ENCODE data around the gene TRIO. TPM values are rescaled to one million over a fixed set of nuclear protein-coding genes. Genes with fewer than 3 reads are reported as not detected.

The TRIO gene
- total RNA-seq, 1 donor from 2014 or later: 148 TPM

DNA sequence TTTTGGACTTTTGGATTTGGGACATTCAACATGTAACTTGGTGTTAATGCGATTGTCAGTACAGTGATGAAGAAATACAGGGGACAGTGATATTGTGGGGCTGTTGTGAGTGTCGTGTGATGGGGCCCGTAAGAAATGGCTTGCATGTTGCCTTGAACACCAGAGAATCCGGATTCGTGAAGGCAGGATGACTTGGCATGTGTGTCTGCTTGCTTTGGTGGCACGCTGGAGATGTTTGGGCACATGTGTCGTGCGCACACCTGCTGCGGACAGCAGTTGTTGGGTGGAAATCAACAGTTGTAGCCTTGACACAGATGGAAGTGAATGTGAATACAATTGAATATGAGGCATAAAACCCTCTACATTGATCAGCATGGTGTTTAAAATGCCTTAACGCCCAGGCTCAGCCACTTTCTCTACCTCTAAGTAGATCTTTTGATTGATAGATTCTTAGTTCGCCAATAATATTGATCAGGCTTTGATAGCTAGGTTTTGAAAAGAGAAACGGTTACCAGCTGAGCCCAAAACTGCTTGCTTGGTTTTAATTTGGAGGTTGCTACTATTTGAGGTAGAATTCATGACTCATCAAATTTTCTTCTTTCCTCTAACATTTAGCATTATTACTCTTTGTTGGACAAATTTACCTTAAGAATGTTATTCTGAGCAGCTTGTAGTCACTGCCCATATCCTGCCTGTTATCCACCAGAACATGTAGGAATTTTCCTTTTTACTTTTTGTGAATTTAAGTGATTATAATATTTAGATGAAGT lies 94.4 kb downstream of the TRIO start:
- DNase-seq: no peak
- Histone ChIP-seq H3K27me3 (no peaks in the 10 kb centered on the region), H3K36me3 (no peaks in the 10 kb centered on the region), H3K27ac (no peak overlapping the region), H3K9me3 (no peaks in the 10 kb centered on the region), H3K4me1 (peaks cover 6% of the 10 kb centered on the region), H3K4me3 (no peak overlapping the region)
- ATAC-seq: no peak
- intact Hi-C loops (cut with DNase I): no loop called here
- TF ChIP-seq CTCF (IDR thresholded peaks at IDR 0.05): no peak

DNA sequence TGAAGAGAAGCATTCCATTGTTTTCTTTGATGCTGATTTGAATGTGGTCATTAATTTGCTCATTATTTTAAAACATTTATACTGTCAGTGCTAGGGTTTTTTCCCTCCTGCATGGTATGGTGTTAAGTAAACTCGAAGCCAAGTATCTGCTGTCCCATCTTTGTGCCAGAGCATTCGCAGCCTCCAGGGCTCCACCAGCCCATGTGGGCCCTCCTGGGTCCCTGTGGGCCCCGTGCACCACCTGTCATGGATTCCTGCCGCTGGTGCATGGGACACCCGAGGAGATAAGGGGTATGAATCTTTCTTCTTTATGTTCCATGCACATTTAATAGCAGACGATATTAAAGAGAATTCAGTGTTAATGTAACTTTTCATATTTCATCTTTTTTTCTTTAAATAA lies 95.1 kb downstream of the TRIO start:
- Histone ChIP-seq H3K36me3 (no peaks in the 10 kb centered on the region), H3K9me3 (no peaks in the 10 kb centered on the region), H3K27me3 (no peaks in the 10 kb centered on the region), H3K27ac (no peak overlapping the region), H3K4me1 (peaks cover 6% of the 10 kb centered on the region), H3K4me3 (no peak overlapping the region)
- no peak for TF ChIP-seq CTCF (IDR thresholded peaks at IDR 0.05)
- no peak for ATAC-seq
- intact Hi-C loops (cut with DNase I): no loop called here
- DNase-seq: no peak

- DNase-seq (no peak), ATAC-seq (no peak)
- no peaks in the 10 kb centered on the region for H3K27me3 ChIP-seq
- H3K9me3 ChIP-seq: no peaks in the 10 kb centered on the region
- no peak overlapping the region for H3K27ac ChIP-seq
- no peak for TF ChIP-seq CTCF (IDR thresholded peaks at IDR 0.05)
- no peaks in the 10 kb centered on the region for H3K36me3 ChIP-seq
- intact Hi-C loops (cut with DNase I): no loop called here
- peaks cover 6% of the 10 kb centered on the region for H3K4me1 ChIP-seq
- H3K4me3 ChIP-seq: no peak overlapping the region
These were observed 96.3 kb downstream of the TRIO start for GRCh38 chr5:14239404-14239803.

DNA sequence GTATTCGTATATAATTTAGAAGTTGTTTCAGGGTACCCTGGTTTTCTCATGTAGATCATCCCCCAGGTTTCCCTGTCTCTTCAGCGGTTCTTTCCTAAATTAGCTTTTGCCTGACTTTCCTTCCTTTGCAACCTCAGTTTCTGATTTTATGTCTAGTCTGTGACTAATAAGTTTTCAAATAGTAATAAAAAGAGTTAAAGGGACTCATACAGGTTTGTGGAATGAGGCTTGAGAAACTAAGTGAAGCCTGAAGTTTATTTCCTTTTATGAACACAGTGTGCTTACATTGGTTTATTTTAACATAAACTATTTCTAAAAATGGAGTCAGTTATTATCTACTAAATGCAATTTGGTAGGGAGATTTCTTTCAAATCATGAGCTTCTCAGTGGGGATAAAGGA lies 96.8 kb downstream of the TRIO start:
- Histone ChIP-seq H3K9me3 (no peaks in the 10 kb centered on the region), H3K36me3 (no peaks in the 10 kb centered on the region), H3K4me3 (no peak overlapping the region), H3K27ac (no peak overlapping the region), H3K27me3 (no peaks in the 10 kb centered on the region), H3K4me1 (peaks cover 6% of the 10 kb centered on the region)
- intact Hi-C loops (cut with DNase I): loop anchor here (10.0 kb wide), 1 partner anchor 95 kb away; the partner anchor contains the start of gene TRIO
- DNase-seq (no peak), ATAC-seq (no peak)
- TF ChIP-seq CTCF (IDR thresholded peaks at IDR 0.05): no peak

DNA sequence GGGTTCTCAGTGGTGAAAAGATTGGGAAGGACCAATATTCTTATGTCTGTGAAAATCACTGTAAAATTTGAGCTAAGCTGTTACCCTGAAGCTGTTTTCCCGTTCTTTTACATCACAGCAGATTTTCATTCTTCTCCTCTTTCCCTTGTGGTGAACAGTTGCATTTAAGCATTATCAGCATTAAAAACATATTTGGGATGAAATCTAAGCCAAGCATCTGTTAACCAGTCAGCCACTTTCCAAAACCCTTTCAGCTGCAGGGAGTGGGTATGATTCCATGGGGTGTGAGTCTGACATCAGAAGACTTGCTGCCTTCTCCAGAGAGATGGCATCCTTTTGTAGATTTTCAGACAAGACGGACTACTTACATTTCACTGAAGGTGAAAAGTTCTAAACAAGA lies 97.2 kb downstream of the TRIO start:
- no peak for TF ChIP-seq CTCF (IDR thresholded peaks at IDR 0.05)
- Histone ChIP-seq H3K9me3 (no peaks in the 10 kb centered on the region), H3K27me3 (no peaks in the 10 kb centered on the region), H3K4me3 (no peak overlapping the region), H3K4me1 (peaks cover 6% of the 10 kb centered on the region), H3K27ac (no peak overlapping the region), H3K36me3 (no peaks in the 10 kb centered on the region)
- ATAC-seq (no peak), DNase-seq (no peak)
- intact Hi-C loops (cut with DNase I): loop anchor here (10.0 kb wide), 1 partner anchor 96 kb away; the partner anchor contains the start of gene TRIO

Measured in upper lobe of right lung (tissue), 1 donor.